GM08714 (cell line): Measurements from ENCODE around the gene ABR.
"Not testable (repeated sequence)": the region's sequence is repeated elsewhere in the genome, so short reads cannot be mapped to it uniquely, and the experiment has no call there.

ENCODE experiments used
- H3K4me3 ChIP-seq: fragments of 200-500 bp; sonication (Bioruptor generic); 2 replicates; pipeline ENCODE4 v1.5.1; 2014; ENCODE audit warnings: mild to moderate bottlenecking, low read length, inconsistent platforms
- ZNF274 ChIP-seq: IDR thresholded peaks from 2 replicates; pipeline ENCODE4 v1.6.1; 2012; ENCODE audit warnings: mild to moderate bottlenecking, low read depth, low read length

ABR gene

DNA sequence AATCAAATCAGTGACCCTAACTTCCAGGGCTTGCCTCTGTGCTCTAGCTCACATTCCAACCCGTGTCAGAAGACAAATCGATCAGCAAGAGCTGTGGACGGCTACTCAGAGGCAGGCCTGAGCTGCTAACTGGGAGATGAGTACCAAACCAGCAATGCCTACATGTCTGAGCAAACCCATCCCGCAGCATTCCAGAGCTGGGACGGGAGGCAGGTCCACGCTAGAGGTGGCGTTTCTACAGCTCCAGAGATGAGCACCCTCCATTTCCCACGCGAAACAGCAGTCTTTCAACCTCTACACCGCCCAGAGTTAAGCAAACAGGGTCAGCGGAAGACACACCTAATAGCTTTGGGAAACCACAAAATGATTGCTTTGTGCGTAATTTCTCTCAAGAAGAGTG, 206.7 kb downstream of the ABR start:
- no peak for TF ChIP-seq ZNF274
- H3K4me3 ChIP-seq: no peak overlapping the region

DNA sequence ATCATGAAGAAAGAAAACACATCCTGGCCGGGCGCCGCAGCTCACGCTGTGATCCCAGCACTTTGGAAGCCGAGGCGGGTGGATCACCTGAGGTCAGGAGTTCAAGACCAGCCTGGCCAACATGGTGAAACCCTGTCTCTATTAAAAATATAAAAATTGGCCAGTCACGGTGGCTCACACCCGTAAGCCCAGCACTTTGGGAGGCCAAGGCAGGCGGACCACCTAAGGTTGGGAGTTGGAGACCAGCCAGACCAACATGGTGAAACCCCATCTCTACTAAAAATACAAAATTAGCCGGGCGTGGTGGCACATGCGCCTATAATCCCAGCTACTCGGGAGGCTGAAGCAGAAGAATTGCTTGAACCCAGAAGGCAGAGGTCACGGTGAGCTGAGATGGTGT, 207.9 kb downstream of the ABR start:
- not testable (repeated sequence) for H3K4me3 ChIP-seq

DNA sequence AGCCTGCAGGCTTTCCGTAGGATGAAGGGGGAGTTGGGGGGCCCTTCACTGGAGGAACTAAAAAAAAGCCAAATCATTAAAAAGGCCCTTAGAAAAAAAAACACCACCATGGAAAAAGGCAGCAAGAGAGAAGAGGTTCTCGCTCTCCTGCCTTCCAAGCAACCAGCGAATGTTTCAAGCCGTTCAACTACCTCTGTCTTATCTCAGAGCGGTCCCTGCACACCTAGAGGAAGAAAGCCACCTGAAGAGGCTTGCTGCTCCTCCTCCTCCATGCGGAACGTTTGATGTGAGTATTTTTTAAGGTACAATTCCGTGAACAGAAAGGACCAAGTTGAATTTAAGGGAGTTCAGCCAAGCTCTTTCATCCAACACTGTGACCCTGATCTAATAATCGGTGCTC, 209.4 kb downstream of the ABR start:
- TF ChIP-seq ZNF274: no peak

DNA sequence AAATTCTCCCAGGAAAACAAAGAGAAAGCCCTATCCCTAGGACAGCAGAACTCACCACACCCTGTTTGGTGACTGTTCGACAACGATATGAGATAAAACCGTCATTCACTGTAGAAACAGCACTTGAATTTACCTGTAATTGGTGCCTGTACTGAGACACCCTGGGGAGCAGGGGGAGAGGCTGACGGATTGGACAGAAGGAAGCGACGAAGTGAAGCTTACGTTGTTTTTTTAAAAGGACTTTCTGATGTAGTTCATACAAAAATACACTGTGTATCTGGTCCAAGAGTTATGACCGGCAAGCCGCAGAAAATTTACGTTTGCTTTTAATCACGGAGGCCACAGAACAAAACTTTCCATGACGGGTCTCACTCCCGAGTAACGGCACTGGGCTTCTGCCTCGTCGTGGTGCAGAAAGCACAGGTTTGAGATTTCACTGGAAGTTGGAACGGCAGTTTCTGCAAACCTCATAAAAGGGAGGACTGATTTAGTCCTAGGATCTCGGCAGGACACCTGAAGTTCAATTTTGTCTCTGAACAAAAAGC, 209.9 kb downstream of the ABR start:
- no peak for TF ChIP-seq ZNF274

More for the DNA sequence above, 209.4 kb downstream of the ABR start:
- H3K4me3 ChIP-seq: no peak overlapping the region

DNA sequence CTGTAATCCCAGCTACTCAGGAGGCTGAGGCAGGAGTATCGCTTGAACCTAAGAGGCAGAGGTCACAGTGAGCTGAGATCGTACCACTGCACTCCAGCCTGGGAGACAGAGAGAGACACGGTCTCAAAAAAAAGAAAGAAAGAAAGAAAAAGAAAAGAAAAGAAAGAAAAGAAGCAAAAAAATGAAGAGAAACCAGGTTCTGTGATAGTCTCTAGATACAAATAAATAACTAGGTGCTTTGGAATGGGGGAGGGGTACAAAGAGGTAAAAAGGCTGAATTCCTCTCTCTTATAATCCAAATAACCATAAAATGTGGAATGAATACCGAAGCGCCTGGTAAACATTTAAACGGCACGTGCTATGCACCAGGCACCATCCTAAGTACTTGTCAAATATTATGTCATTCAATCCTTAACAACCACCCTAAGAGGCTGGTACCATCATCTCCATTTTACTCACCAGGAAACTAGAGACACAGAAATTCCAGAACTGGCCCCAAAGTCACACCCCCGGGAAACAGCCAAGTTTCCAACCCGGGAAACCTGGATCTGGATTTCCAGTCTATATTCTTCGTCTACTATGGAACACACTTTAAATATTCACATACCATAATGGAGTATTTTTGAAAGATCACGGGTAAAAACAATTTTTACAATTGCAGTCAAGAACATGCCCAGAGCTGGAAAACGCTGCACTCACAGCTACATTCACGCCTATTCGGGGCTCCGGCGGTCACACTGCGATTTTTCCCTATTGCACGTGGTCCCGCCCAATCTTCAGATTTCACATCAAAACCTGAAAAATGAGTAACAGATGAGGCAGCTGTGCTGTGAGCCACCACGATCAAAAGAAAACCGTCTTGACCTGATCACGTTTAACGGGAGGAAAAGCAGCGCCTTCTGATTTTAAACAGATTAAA, 210.7 kb downstream of the ABR start:
- no peak for TF ChIP-seq ZNF274
- no peak overlapping the region; the same call in 1 of the 2 replicates for H3K4me3 ChIP-seq

More for the DNA sequence above, 209.9 kb downstream of the ABR start:
- no peak overlapping the region; the same call in 1 of the 2 replicates for H3K4me3 ChIP-seq

DNA sequence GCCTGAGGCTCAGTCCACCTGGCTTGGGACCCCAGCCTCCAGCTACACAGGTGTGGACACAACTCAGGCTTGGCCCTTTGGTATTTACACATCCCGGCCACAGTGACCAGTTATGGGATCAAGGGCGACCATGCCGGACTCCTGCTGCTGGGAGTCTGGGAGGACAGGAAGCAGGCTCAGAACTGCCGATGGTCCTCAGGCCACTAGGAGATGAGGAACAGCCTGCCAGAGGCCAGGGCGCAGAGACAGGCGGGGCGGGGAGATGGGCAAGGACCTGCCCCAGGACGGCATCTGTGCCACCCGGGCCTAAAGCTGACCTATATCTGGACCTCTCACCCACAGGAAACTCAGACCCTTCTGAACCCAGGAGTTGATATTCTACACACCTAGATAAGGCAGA, 212.7 kb downstream of the ABR start:
- no peak overlapping the region for H3K4me3 ChIP-seq
- TF ChIP-seq ZNF274: no peak

DNA sequence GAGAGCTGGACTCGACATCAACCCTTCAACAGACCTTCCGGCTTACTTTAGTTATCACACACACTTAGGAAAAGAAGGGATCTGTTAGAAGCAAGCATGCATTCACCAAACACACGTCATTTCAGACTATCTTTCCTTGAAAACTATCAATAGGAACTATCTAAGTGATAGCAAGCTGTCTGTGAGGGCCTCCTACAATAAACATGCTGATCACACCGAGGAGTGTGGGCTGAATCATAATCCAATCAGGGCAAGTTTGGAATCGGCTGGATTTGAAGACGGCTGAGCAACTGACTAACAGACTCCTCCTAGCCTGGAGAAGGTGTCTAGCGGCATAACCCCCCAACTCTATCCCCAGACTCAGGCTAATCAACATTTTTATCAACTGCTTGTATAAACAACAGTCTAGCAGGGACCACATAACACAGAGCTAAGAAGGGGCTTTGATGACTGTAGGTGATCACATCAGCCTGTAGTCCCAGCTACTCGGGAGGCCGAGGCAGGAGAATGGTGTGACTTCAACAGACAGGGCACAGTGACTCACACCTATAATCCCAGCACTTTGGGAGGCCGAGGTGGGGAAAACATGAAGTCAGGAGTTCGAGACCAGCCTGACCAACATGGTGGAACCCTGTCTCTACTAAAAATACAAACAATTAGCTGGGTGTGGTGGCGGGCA, 214.3 kb downstream of the ABR start:
- no peak overlapping the region for H3K4me3 ChIP-seq

DNA sequence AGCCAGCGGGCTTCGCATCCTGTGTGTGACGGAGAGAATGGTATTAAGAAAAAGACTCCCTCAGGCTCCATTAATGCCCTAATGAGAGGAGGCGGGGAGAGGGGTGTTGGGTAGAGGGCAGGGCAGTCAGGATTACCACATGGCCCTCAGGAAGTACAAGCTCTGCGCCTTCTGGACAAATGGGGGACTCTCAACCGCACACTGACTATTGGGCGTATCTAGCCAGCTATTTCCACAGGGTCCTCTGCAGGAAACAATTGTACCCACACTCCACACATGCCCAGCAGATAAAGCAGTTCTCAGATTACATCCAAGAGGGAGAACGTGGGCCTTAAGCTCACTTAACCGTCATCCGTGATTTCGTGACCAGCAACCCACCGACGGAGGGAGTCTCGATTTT, 214.9 kb downstream of the ABR start:
- TF ChIP-seq ZNF274: no peak
- H3K4me3 ChIP-seq: no peak overlapping the region

More for the DNA sequence above, 214.3 kb downstream of the ABR start:
- no peak for TF ChIP-seq ZNF274

DNA sequence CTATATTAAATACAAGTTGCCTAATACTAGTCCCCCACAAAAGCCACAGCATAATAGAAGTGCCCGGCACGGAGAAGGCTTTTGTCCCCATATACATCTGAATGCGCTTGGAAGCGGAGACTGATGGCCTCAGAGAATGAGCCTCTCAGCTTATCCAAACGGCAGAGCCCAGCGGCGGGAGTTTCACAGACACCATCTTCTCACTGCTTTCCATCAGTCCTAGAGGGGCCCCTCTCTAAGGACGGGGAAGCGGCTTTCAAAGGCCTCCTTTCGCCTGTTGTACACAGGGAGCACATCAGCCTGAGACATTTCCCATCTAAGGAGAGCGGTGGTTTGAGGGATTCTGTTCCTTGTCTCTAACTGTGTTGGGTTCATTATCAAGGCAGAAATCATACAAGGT, 217.1 kb downstream of the ABR start:
- H3K4me3 ChIP-seq: no peak overlapping the region
- no peak for TF ChIP-seq ZNF274

DNA sequence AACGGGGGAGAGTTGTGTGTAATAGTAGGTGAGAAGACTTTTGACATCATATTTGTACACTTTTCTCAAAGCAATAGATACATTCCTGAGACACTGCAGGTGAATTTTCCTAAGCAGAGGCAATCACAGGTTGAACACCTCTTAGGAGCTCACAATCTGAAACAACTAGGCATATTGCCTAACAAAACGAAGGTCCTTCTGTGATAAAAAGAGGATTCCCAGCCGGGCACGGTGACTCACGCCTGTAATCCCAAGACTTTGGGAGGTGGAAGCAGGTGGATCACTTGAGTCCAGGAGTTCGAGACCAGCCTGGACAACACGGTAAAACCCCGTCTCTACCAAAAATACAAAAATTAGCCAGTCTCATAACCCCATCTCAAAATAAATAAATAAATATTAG, 217.6 kb downstream of the ABR start:
- TF ChIP-seq ZNF274: no peak
- no peak overlapping the region for H3K4me3 ChIP-seq

DNA sequence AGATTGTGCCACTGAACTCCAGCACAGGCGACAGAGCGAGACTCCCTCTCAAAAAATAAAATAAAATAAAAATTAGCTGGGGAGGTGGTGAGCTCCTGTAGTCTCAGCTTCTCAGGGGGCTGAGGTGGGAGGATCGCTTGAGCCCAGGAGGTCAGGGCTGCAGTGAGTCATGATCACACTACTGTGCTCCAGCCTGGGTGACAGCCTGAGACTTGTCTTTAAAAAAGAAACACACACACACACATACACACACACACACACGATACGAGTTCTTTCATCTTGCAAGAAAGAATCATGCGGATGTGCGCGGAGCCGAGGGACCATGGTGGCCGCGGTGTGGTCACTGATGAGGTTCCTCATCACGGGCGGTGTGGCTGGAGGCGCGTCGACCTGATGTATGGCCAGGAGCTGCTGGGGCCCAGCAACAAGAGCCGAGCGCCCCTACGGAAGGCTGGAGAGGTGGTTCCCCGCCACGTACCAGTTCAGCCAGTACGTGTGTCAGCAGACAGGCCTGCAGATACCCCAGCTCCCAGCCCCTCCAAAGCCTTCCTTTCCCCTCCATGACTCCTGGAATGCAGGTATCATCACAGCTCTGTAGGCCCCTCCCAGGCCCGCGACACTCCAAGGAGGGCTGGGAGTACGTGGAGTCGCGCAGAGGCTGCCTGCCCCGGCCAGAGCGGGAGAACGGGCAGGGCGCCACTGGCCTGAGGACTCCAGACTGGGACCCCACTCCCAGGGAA, 220.9 kb downstream of the ABR start:
- TF ChIP-seq ZNF274: no peak
- no peak overlapping the region for H3K4me3 ChIP-seq

DNA sequence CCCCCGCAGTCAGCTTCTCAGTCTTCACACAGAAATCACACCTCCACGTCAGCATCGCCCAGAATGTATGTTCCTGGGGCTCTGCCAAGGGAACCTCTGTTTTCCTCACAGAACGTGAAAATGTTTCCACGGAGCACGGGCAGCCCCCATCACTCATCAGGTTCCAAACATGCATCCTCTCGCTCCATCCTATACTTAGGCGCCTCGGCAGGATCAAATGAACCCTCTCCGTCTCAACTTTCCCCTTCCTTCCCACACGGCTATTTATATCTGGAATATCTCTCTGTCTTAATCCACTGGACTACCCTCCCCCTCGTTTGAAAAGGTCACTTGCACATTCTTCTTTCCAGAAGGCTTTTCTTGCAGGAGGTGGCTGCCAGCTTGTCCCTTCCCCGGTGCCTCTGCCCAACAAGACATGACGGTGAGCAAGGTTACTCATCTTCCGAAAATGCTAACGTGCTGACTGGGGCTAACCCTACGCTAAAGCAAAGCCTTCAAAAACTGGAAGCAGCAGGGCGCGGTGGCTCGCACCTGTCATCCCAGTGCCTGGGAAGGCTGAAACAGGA, 221.8 kb downstream of the ABR start:
- no peak overlapping the region for H3K4me3 ChIP-seq

DNA sequence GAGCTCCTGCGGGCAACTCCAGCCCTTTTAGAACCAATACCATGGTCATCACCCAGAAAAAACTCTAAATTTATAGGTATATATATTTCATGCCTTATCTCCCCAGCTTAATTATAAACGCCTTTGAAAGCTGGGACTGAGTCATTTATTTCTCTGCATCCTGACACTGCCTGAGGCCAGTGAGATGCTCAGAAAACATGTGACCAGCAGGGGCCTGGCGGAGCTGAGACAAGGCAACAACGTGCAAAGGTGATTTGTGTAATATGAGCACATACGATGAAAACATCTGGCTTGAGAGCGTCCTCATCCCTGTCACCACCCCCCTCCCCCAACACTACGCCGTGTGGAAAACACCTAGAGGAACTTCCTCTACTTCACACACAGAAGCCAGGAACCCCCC, 222.9 kb downstream of the ABR start:
- no peak overlapping the region for H3K4me3 ChIP-seq
- no peak for TF ChIP-seq ZNF274

More for the DNA sequence above, 221.8 kb downstream of the ABR start:
- TF ChIP-seq ZNF274: no peak
